ENCODE data around the gene MELK. TPM values are rescaled to one million over a fixed set of nuclear protein-coding genes. Genes with fewer than 3 reads are reported as not detected.

The MELK gene
- total and polyA plus RNA-seq, 8 donors: 1.7 to 15.2 (median 3.8) TPM; not detected in 2

GRCh38 chr9:36590231-36590630 is 17.5 kb downstream of the MELK start:
- WGBS, 5 donors: 83 to 100% (median 93%) methylated on average over 1 of the region's 1 CpG
- intact Hi-C loops (cut with DNase I; ENCODE audit: low total_unique reads): no loop called here
- no peaks in the 10 kb centered on the region for H3K27me3 ChIP-seq
- no peak for TF ChIP-seq EP300 (IDR thresholded peaks at IDR 0.05)
- no peak for TF ChIP-seq POLR2AphosphoS5 (IDR thresholded peaks at IDR 0.05)
- TF ChIP-seq POLR2A (IDR thresholded peaks at IDR 0.05): no peak
- TF ChIP-seq CTCF (IDR thresholded peaks at IDR 0.05): no peak
- no peaks in the 10 kb centered on the region for H3K36me3 ChIP-seq
- no peak overlapping the region for H3K27ac ChIP-seq
- no peak overlapping the region for H3K4me3 ChIP-seq
- no peaks in the 10 kb centered on the region for H3K4me1 ChIP-seq
- no peaks in the 10 kb centered on the region for H3K9me3 ChIP-seq
- DNase-seq: no peak

- H3K27ac ChIP-seq: no peak overlapping the region
- no peaks in the 10 kb centered on the region for H3K27me3 ChIP-seq
- no peak for DNase-seq
- H3K9me3 ChIP-seq: no peaks in the 10 kb centered on the region
- 78 to 91% (median 90%) methylated on average over 4 of the region's 4 CpGs for WGBS, 5 donors
- no peaks in the 10 kb centered on the region for H3K36me3 ChIP-seq
- intact Hi-C loops (cut with DNase I; ENCODE audit: low total_unique reads): no loop called here
- no peaks in the 10 kb centered on the region for H3K4me1 ChIP-seq
- TF ChIP-seq EP300 (IDR thresholded peaks at IDR 0.05) (no peak), POLR2A (IDR thresholded peaks at IDR 0.05) (no peak), CTCF (IDR thresholded peaks at IDR 0.05) (no peak), POLR2AphosphoS5 (IDR thresholded peaks at IDR 0.05) (no peak)
- no peak overlapping the region for H3K4me3 ChIP-seq
Measured at GRCh38 chr9:36592801-36593583, 20.3 kb downstream of the MELK start.

- TF ChIP-seq EP300 (IDR thresholded peaks at IDR 0.05): no peak
- no peak for TF ChIP-seq POLR2A (IDR thresholded peaks at IDR 0.05)
- TF ChIP-seq POLR2AphosphoS5 (IDR thresholded peaks at IDR 0.05): no peak
- TF ChIP-seq CTCF (IDR thresholded peaks at IDR 0.05): no peak
Measured at GRCh38 chr9:36594213-36594612, 21.5 kb downstream of the MELK start.

GRCh38 chr9:36597412-36598178 is 24.9 kb downstream of the MELK start:
- WGBS, 5 donors: 86 to 97% (median 89%) methylated on average over 2 of the region's 2 CpGs
- no peak for TF ChIP-seq POLR2A (IDR thresholded peaks at IDR 0.05)
- peak in 3 of 7 experiments; percentile 18 to 38 (median 20) for TF ChIP-seq CTCF (IDR thresholded peaks at IDR 0.05)
- intact Hi-C loops (cut with DNase I; ENCODE audit: low total_unique reads): no loop called here

More at GRCh38 chr9:36594213-36594612, 21.5 kb downstream of the MELK start:
- Histone ChIP-seq H3K36me3 (no peaks in the 10 kb centered on the region), H3K27ac (no peak overlapping the region), H3K27me3 (no peaks in the 10 kb centered on the region), H3K9me3 (no peaks in the 10 kb centered on the region), H3K4me1 (no peaks in the 10 kb centered on the region), H3K4me3 (no peak overlapping the region)
- DNase-seq: no peak
- WGBS, 5 donors: 61 to 89% (median 73%) methylated on average over 3 of the region's 3 CpGs
- intact Hi-C loops (cut with DNase I; ENCODE audit: low total_unique reads): no loop called here

More at GRCh38 chr9:36597412-36598178, 24.9 kb downstream of the MELK start:
- Histone ChIP-seq H3K36me3 (peaks cover 0 to 10% (median 0%) of the 10 kb centered on the region in 4 donors), H3K9me3 (no peaks in the 10 kb centered on the region), H3K4me1 (no peaks in the 10 kb centered on the region), H3K27ac (no peak overlapping the region), H3K27me3 (no peaks in the 10 kb centered on the region), H3K4me3 (no peak overlapping the region)
- DNase-seq: peak in 1 of 2 donors; percentile 40
